ENCODE data around the gene WDFY4.

The WDFY4 gene

GRCh38 chr10:48792121-48792520, 107.4 kb downstream of the WDFY4 start:
- no peak for DNase-seq (ENCODE audit: low read depth in 2 of 2)
- no peak for TF ChIP-seq CTCF (IDR thresholded peaks at IDR 0.05; ENCODE audit: low read depth, low read length)
- H3K4me3 ChIP-seq (replicated peaks in 1 of 2; ENCODE audit: low read depth in 2 of 2, low read length in 2 of 2), result no peak overlapping the region

GRCh38 chr10:48792687-48793096, 108.0 kb downstream of the WDFY4 start:
- DNase-seq (ENCODE audit: low read depth in 2 of 2), result peak; percentile 41 to 57
- no peak for TF ChIP-seq CTCF (IDR thresholded peaks at IDR 0.05; ENCODE audit: low read depth, low read length)

GRCh38 chr10:48794074-48794473, 109.4 kb downstream of the WDFY4 start:
- no peak for TF ChIP-seq CTCF (IDR thresholded peaks at IDR 0.05; ENCODE audit: low read depth, low read length)
- no peak overlapping the region for H3K4me3 ChIP-seq (replicated peaks in 1 of 2; ENCODE audit: low read depth in 2 of 2, low read length in 2 of 2)
- DNase-seq (ENCODE audit: low read depth in 2 of 2), result no peak

More at GRCh38 chr10:48792687-48793096, 108.0 kb downstream of the WDFY4 start:
- H3K4me3 ChIP-seq (replicated peaks in 1 of 2; ENCODE audit: low read depth in 2 of 2, low read length in 2 of 2), result no peak overlapping the region

GRCh38 chr10:48796713-48797245, 112.1 kb downstream of the WDFY4 start:
- no peak for DNase-seq (ENCODE audit: low read depth in 2 of 2)
- no peak overlapping the region for H3K4me3 ChIP-seq (replicated peaks in 1 of 2; ENCODE audit: low read depth in 2 of 2, low read length in 2 of 2)
- TF ChIP-seq CTCF (IDR thresholded peaks at IDR 0.05; ENCODE audit: low read depth, low read length), result no peak

- no peak for TF ChIP-seq CTCF (IDR thresholded peaks at IDR 0.05; ENCODE audit: low read depth, low read length)
- no peak overlapping the region for H3K4me3 ChIP-seq (replicated peaks in 1 of 2; ENCODE audit: low read depth in 2 of 2, low read length in 2 of 2)
- DNase-seq (ENCODE audit: low read depth in 2 of 2), result no peak
These were observed 113.2 kb downstream of the WDFY4 start for GRCh38 chr10:48797830-48798229.

GRCh38 chr10:48798481-48799254, 114.0 kb downstream of the WDFY4 start:
- no peak overlapping the region for H3K4me3 ChIP-seq (replicated peaks in 1 of 2; ENCODE audit: low read depth in 2 of 2, low read length in 2 of 2)
- TF ChIP-seq CTCF (IDR thresholded peaks at IDR 0.05; ENCODE audit: low read depth, low read length), result no peak
- peak in 1 of 2 donors; percentile 16 for DNase-seq (ENCODE audit: low read depth in 2 of 2)

Data from cardiac fibroblast (primary cell).